HL-60 (cell line): ENCODE results near the gene PTH2.

Experiments
- REST ChIP-seq: IDR thresholded peaks from 2 replicates; pipeline ENCODE4 v1.6.1; 2012; ENCODE audit warnings: low read depth; ENCODE audit not compliant: insufficient replicate concordance
- SPI1 ChIP-seq: IDR thresholded peaks from 2 replicates; pipeline ENCODE4 v1.6.1; 2012; ENCODE audit warnings: low read depth, mild to moderate bottlenecking, borderline replicate concordance
- TF ChIP-seq, protein P1 (sequence below): IDR thresholded peaks from one replicate; pipeline ENCODE4 v1.5.1; 2011; ENCODE audit warnings: low read length, control low read depth, inconsistent platforms; ENCODE audit not compliant: insufficient read depth

DNA sequence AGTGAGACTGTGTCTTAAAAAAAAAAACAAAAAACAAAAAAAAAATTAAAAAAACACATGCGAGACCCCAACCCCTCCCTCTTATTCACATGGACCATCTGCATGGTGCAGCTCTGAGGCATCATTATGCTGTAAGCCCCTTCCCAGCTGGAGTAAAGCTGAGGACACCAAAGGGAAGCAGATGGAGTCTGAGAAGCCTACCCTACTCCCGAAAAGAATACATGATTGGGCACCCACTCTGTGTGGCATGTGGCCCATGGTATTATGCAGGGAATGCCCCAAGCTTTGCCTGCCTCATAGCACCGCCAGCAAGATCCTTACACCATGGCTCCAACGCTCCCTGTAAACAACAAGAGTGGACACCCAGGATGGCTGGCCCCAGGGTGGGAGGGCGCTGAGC is 4.7 kb downstream of the PTH2 start:
- TF ChIP-seq, protein P1, sequence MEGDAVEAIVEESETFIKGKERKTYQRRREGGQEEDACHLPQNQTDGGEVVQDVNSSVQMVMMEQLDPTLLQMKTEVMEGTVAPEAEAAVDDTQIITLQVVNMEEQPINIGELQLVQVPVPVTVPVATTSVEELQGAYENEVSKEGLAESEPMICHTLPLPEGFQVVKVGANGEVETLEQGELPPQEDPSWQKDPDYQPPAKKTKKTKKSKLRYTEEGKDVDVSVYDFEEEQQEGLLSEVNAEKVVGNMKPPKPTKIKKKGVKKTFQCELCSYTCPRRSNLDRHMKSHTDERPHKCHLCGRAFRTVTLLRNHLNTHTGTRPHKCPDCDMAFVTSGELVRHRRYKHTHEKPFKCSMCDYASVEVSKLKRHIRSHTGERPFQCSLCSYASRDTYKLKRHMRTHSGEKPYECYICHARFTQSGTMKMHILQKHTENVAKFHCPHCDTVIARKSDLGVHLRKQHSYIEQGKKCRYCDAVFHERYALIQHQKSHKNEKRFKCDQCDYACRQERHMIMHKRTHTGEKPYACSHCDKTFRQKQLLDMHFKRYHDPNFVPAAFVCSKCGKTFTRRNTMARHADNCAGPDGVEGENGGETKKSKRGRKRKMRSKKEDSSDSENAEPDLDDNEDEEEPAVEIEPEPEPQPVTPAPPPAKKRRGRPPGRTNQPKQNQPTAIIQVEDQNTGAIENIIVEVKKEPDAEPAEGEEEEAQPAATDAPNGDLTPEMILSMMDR: no peak
- TF ChIP-seq SPI1 (no peak), REST (no peak)
